HT-29 (cell line): Measurements from ENCODE around the gene PRG3. TPM values are rescaled to one million over a fixed set of nuclear protein-coding genes. Genes with fewer than 3 reads are reported as not detected.
"Not testable (repeated sequence)": the region's sequence is repeated elsewhere in the genome, so short reads cannot be mapped to it uniquely, and the experiment has no call there.

Source experiments
- DNase-seq: peaks from one replicate; pipeline ENCODE4 v3.0.0-alpha.2; 2015; ENCODE audit warnings: low spot score
- total RNA-seq: library from RNA; depleted of rRNA; stranded (reverse); fragments of >200 nt; shearing (Covaris generic); gene quantifications from 2 replicates; pipeline ENCODE4 v1.2.3, GENCODE V29; 2014; rRNA removed

Gene PRG3
- total RNA-seq, 1 experiment from 2014 or later: not detected

DNA sequence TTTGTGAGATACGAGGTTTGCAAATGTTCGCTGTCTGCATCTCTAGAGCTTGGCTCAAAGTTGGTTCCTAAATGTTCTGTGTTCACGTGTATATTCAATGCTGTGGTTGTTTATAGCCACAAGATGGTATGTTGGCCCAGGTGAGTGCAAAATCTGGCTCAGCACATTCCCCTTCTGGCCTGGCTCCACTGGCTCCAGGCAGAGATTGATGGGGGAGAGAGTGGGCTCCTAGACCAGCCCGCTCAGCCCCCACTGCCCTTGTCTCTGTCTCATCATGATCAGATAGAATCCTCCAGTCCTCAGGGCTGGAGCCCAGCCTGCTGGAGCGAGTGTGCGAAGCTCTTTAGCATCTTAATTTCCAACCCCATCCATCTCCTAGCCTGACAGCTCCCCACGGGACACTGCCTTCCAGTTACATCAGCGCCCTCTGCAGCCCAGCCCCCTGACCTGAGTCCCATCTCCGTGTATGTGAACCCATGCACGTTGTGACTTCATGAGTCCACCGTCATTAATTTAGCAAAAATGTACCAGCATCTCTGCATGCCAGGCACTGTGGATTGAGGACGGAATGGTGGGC lies 40.8 kb downstream of the PRG3 start:
- peak; percentile 36 for DNase-seq

DNA sequence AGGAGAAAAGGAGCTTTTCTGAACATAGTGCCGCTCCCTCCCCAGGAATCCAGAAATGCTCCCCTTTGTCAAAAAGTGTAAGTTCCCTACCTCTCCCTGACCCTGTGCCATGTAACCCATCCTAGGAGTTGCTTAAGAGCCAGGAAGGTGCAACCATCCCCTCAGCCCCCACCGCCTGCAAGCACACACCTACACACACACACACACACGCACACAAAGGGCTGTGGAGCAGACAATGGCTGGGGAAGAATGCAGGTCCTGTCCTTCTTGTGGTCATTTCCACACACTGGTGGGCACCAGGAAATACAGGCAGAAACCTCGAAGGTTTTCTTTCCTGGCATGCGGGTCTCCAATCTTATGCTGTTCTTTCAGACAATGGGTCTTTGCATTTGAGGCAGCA lies 41.6 kb downstream of the PRG3 start:
- no peak for DNase-seq

GRCh38 chr11:57338142-57338541 lies 42.8 kb downstream of the PRG3 start, which contains the start of gene P2RX3:
P2RX3 (plus strand) TSS chr11:57338352; CDS start chr11:57338551, 199 bp downstream.
- no peak for DNase-seq

DNA sequence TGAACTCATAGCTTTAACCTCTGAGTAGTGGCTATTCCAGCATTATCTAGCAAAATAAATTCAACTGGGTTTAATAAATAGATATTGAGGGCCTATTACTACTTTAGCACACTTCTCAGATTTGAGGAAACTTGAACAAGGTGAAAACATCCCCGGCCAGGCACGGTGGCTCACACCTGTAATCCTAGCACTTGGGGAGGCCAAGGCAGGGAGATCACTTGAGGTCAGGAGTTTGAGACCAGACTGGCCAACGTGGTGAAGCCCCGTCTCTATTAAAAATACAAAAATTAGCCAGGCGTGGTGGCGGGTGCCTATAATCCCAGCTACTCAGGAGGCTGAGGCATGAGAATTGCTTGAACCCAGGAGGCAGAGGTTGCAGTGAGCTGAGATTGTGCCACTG lies 44.1 kb downstream of the PRG3 start:
- DNase-seq: not testable (repeated sequence)

GRCh38 chr11:57336111-57336666 lies 44.8 kb downstream of the PRG3 start:
- DNase-seq: no peak

- peak; percentile 91 for DNase-seq
Measured at GRCh38 chr11:57335343-57336110, 45.4 kb downstream of the PRG3 start, which contains the start of gene SSRP1. SSRP1 (minus strand) TSS chr11:57335892; CDS start chr11:57335121, 771 bp downstream.

- DNase-seq: peak; percentile 41
Measured at GRCh38 chr11:57335023-57335342, 46.0 kb downstream of the PRG3 start.

- DNase-seq: no peak
Measured at GRCh38 chr11:57332694-57333440, 48.1 kb downstream of the PRG3 start.

- no peak for DNase-seq
Measured at GRCh38 chr11:57331720-57332119, 49.2 kb downstream of the PRG3 start.

DNA sequence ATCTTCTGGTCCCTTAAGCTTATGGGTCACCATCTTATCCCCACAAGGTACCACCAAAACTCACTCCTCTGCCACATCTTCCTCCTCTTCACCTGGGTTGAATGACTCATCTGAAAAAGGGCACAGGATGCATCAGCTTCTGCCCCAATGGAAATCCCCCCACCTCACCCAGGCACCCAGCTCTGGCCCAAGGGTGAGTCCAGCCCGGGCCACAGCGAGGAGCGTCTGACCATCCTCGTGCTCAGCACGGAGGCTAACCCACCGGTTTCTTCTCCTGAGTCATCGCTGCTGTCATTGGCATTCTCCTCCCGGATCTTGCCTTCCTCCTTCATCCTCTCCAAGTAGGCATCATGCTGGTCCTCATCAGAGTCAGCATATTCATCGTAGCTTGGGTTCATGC lies 50.9 kb downstream of the PRG3 start:
- DNase-seq: no peak

DNA sequence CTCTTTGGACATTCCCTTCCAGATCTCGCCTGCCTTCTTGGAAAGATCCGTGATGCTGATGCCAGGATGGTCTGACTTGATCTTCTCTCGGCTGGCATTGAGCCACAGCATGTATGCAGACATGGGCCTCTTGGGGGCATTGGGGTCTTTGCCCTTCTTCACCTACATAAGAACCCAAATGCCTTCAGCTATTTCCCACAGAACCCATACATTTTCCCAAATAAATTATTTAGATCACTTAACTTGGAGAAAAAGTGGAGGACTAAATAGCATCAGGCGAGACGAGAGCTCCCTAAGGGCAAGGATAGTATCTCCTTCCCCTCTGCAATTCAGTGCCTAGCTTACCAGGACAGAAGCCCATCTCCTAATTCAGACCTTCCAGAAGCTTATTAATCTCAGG lies 53.2 kb downstream of the PRG3 start:
- DNase-seq: no peak

Other genes with a start within 250 kb of the PRG3 start
- not detected in 2 replicates for gene LRRC55, start 199.2 kb downstream of the PRG3 start, total RNA-seq
- not detected in 2 replicates for gene APLNR, start 143.9 kb downstream of the PRG3 start, total RNA-seq
- 113 and 129 TPM in 2 replicates for gene TNKS1BP1, start 56.2 kb downstream of the PRG3 start, total RNA-seq
- gene SSRP1, start 45.3 kb downstream of the PRG3 start, total RNA-seq: 181 and 210 TPM in 2 replicates
- not detected in 2 replicates for gene P2RX3, start 42.8 kb downstream of the PRG3 start, total RNA-seq
- gene PRG2, start 9.5 kb upstream of the PRG3 start, total RNA-seq: not detected in 2 replicates
- gene SLC43A3, start 46.0 kb upstream of the PRG3 start, total RNA-seq: not detected in 2 replicates
- 0.79 and 1.1 TPM in 2 replicates for gene RTN4RL2, start 79.4 kb upstream of the PRG3 start, total RNA-seq
- gene SLC43A1, start 134.6 kb upstream of the PRG3 start, total RNA-seq: 47.7 and 60.8 TPM in 2 replicates
- 133 and 143 TPM in 2 replicates for gene TIMM10, start 149.6 kb upstream of the PRG3 start, total RNA-seq
- not detected in 2 replicates for gene SMTNL1, start 156.4 kb upstream of the PRG3 start, total RNA-seq
- gene UBE2L6, start 186.5 kb upstream of the PRG3 start, total RNA-seq: 1.3 and 3.5 TPM in 2 replicates
- not detected in 2 replicates for gene SERPING1, start 216.5 kb upstream of the PRG3 start, total RNA-seq